SK-N-SH treated with all-trans-retinoic acid at 6 μM for 48 hours (cell line): Measurements from ENCODE around the gene CEP95.
"Not testable (repeated sequence)": the region's sequence is repeated elsewhere in the genome, so short reads cannot be mapped to it uniquely, and the experiment has no call there.

Experiments
- ARNTL ChIP-seq: fragments of 450-650 bp; formaldehyde crosslinking; IDR thresholded peaks from 2 replicates; pipeline ENCODE4 v1.5.0; 2020; ENCODE audit warnings: low read depth, mild to moderate bottlenecking, moderate library complexity, borderline replicate concordance
- ESRRG ChIP-seq: fragments of 250-450 bp; sonication (Bioruptor Pico); IDR thresholded peaks from 2 replicates; pipeline ENCODE4 v1.6.1; 2021; ENCODE audit warnings: mild to moderate bottlenecking
- GLIS3 ChIP-seq: fragments of 250-450 bp; sonication (Bioruptor Pico); IDR thresholded peaks from 2 replicates; pipeline ENCODE4 v1.5.0; 2020; ENCODE audit warnings: mild to moderate bottlenecking, moderate library complexity
- POU6F1 ChIP-seq: fragments of 250-450 bp; sonication (Bioruptor Pico); IDR thresholded peaks from 2 replicates; pipeline ENCODE4 v1.8.0; 2021; ENCODE audit warnings: low read depth, mild to moderate bottlenecking, moderate library complexity, borderline replicate concordance
- PPARA ChIP-seq: fragments of 250-450 bp; sonication (Bioruptor Pico); IDR thresholded peaks from 2 replicates; pipeline ENCODE4 v1.5.0; 2020; ENCODE audit warnings: mild to moderate bottlenecking, borderline replicate concordance
- TOX ChIP-seq: fragments of 250-450 bp; sonication (Bioruptor Pico); IDR thresholded peaks from 2 replicates; pipeline ENCODE4 v1.8.0; 2021; ENCODE audit warnings: mild to moderate bottlenecking, moderate library complexity, borderline replicate concordance
- ZC3H10 ChIP-seq: fragments of 250-450 bp; sonication (Bioruptor Pico); IDR thresholded peaks from 2 replicates; pipeline ENCODE4 v1.5.1; 2021; ENCODE audit warnings: mild to moderate bottlenecking, moderate library complexity
- ZFP3 ChIP-seq: fragments of 250-450 bp; sonication (Bioruptor Pico); IDR thresholded peaks from 2 replicates; pipeline ENCODE4 v1.5.0; 2020; ENCODE audit warnings: mild to moderate bottlenecking, moderate library complexity
- ZFP30 ChIP-seq: fragments of 450-650 bp; formaldehyde crosslinking; IDR thresholded peaks from 2 replicates; pipeline ENCODE4 v1.5.0; 2022; ENCODE audit warnings: mild to moderate bottlenecking, moderate library complexity
- ZNF70 ChIP-seq: fragments of 450-650 bp; formaldehyde crosslinking; IDR thresholded peaks from 2 replicates; pipeline ENCODE4 v1.5.0; 2020; ENCODE audit warnings: mild to moderate bottlenecking, moderate library complexity
- TF ChIP-seq, protein P1 (sequence below): fragments of 250-450 bp; sonication (Bioruptor Pico); IDR thresholded peaks from 2 replicates; pipeline ENCODE4 v1.5.0; 2020; ENCODE audit warnings: mild to moderate bottlenecking, moderate library complexity
- TF ChIP-seq, protein P2 (sequence below): fragments of 250-450 bp; sonication (Bioruptor Pico); IDR thresholded peaks from 2 replicates; pipeline ENCODE4 v1.8.0; 2020; ENCODE audit warnings: mild to moderate bottlenecking, moderate library complexity, borderline replicate concordance
- TF ChIP-seq, protein P3 (sequence below): fragments of 250-450 bp; sonication (Bioruptor Pico); IDR thresholded peaks from 2 replicates; pipeline ENCODE4 v1.5.1; 2020; ENCODE audit warnings: low read depth, mild to moderate bottlenecking, moderate library complexity

GRCh38 chr17:64495300-64495699 is 11.5 kb upstream of the CEP95 start:
- TF ChIP-seq, protein P1, sequence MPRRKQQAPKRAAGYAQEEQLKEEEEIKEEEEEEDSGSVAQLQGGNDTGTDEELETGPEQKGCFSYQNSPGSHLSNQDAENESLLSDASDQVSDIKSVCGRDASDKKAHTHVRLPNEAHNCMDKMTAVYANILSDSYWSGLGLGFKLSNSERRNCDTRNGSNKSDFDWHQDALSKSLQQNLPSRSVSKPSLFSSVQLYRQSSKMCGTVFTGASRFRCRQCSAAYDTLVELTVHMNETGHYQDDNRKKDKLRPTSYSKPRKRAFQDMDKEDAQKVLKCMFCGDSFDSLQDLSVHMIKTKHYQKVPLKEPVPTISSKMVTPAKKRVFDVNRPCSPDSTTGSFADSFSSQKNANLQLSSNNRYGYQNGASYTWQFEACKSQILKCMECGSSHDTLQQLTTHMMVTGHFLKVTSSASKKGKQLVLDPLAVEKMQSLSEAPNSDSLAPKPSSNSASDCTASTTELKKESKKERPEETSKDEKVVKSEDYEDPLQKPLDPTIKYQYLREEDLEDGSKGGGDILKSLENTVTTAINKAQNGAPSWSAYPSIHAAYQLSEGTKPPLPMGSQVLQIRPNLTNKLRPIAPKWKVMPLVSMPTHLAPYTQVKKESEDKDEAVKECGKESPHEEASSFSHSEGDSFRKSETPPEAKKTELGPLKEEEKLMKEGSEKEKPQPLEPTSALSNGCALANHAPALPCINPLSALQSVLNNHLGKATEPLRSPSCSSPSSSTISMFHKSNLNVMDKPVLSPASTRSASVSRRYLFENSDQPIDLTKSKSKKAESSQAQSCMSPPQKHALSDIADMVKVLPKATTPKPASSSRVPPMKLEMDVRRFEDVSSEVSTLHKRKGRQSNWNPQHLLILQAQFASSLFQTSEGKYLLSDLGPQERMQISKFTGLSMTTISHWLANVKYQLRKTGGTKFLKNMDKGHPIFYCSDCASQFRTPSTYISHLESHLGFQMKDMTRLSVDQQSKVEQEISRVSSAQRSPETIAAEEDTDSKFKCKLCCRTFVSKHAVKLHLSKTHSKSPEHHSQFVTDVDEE (CRISPR knock-in tag) = not testable (repeated sequence)
- TF ChIP-seq ARNTL (CRISPR knock-in tag); TOX (CRISPR knock-in tag); PPARA (CRISPR knock-in tag); ZFP3 (CRISPR knock-in tag); POU6F1; ZC3H10 (CRISPR knock-in tag); GLIS3; ZNF70 (CRISPR knock-in tag); ZFP30 (CRISPR knock-in tag); ESRRG: not testable (repeated sequence)
- TF ChIP-seq, protein P2, sequence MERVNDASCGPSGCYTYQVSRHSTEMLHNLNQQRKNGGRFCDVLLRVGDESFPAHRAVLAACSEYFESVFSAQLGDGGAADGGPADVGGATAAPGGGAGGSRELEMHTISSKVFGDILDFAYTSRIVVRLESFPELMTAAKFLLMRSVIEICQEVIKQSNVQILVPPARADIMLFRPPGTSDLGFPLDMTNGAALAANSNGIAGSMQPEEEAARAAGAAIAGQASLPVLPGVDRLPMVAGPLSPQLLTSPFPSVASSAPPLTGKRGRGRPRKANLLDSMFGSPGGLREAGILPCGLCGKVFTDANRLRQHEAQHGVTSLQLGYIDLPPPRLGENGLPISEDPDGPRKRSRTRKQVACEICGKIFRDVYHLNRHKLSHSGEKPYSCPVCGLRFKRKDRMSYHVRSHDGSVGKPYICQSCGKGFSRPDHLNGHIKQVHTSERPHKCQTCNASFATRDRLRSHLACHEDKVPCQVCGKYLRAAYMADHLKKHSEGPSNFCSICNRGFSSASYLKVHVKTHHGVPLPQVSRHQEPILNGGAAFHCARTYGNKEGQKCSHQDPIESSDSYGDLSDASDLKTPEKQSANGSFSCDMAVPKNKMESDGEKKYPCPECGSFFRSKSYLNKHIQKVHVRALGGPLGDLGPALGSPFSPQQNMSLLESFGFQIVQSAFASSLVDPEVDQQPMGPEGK (CRISPR knock-in tag) = not testable (repeated sequence)
- TF ChIP-seq, protein P3, sequence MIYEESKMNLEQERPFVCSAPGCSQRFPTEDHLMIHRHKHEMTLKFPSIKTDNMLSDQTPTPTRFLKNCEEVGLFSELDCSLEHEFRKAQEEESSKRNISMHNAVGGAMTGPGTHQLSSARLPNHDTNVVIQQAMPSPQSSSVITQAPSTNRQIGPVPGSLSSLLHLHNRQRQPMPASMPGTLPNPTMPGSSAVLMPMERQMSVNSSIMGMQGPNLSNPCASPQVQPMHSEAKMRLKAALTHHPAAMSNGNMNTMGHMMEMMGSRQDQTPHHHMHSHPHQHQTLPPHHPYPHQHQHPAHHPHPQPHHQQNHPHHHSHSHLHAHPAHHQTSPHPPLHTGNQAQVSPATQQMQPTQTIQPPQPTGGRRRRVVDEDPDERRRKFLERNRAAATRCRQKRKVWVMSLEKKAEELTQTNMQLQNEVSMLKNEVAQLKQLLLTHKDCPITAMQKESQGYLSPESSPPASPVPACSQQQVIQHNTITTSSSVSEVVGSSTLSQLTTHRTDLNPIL (CRISPR knock-in tag) = not testable (repeated sequence)
